HG02763 (cell line): ENCODE data around the gene TMEM45B.

ENCODE experiments used
- ATAC-seq: cut with Tn5 transposase; IDR thresholded peaks from one replicate; pipeline ENCODE4 v1.9.1; 2021; ENCODE audit warnings: mild to moderate bottlenecking, moderate library complexity; ENCODE audit not compliant: unreplicated experiment

TMEM45B gene

DNA sequence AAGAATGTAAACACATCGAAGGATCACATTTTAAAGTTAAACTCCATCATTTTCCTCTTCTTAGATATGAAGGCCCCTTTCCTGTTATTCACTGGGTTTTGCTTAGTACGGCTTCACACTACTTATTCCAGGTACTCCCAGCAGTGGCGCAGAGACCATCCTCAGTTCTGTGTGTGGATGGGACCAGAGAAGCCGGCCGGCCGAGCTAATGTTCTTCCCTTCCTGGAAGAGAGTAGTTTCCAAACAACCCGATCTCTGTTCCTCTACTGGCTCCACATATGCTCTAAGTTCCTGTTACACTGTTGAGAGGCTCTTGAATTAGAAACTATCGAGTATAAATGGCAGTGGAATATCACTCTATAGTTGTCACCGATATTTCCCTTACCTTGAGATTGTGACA is 80.4 kb downstream of the TMEM45B start:
- ATAC-seq, result no peak

DNA sequence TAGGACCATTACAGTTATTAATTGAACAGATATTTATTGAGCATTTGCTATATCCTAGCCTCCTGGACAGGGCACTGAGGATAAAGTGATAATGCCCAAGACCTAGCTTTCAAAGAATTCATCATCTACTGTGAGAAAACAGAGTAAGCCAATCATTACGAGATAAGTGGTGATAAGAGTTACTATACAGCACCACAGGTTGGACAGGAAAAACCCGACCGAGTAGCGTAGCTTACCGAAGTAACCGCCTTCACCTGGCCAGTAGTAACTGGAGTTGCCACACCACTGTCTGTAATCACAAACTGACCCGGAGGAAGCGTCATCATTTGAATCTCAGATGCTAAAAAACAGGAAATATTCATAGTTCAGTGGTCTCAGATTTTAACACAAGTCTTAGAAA is 89.8 kb downstream of the TMEM45B start:
- no peak for ATAC-seq
